ENCODE data around the gene ABCA3.

DNA sequence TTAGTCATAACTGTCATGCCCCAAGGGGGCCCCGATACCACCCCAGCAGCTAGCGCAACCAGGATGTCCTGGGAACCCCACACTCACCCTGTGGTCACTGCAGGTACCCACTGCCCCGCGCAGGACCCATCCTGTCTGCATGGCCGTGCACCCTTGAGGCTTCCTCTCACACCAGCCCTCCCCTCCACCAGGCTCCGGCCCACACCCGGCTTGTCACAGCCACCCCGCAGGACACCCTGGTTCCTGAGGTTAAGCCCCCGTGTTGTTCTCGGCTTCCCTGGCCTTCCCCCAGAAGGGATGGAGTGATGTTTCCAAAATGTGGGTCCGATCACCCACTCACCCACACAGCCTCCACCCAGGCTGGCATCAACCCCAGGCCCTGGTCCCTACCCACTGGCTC is 96.7 kb downstream of the ABCA3 start:
- TF ChIP-seq, protein P1, sequence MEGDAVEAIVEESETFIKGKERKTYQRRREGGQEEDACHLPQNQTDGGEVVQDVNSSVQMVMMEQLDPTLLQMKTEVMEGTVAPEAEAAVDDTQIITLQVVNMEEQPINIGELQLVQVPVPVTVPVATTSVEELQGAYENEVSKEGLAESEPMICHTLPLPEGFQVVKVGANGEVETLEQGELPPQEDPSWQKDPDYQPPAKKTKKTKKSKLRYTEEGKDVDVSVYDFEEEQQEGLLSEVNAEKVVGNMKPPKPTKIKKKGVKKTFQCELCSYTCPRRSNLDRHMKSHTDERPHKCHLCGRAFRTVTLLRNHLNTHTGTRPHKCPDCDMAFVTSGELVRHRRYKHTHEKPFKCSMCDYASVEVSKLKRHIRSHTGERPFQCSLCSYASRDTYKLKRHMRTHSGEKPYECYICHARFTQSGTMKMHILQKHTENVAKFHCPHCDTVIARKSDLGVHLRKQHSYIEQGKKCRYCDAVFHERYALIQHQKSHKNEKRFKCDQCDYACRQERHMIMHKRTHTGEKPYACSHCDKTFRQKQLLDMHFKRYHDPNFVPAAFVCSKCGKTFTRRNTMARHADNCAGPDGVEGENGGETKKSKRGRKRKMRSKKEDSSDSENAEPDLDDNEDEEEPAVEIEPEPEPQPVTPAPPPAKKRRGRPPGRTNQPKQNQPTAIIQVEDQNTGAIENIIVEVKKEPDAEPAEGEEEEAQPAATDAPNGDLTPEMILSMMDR (IDR thresholded peaks at IDR 0.05; ENCODE audit: low read depth, low read length), result no peak
- no peak for TF ChIP-seq EZH2phosphoT487 (IDR thresholded peaks at IDR 0.05; ENCODE audit: low read depth)
